ENCODE results near the gene SLC16A9.

SLC16A9 gene

GRCh38 chr10:59718257-59718656, 8.6 kb upstream of the SLC16A9 start:
- DNase-seq (ENCODE audit: low spot score): no peak

GRCh38 chr10:59713196-59713821, 3.7 kb upstream of the SLC16A9 start:
- DNase-seq (ENCODE audit: low spot score): no peak

GRCh38 chr10:59711871-59712494, 2.3 kb upstream of the SLC16A9 start:
- no peak for DNase-seq (ENCODE audit: low spot score)

- peak; percentile 71 for DNase-seq (ENCODE audit: low spot score)
Observed at GRCh38 chr10:59708816-59709394, 745 bp downstream of the SLC16A9 start.

GRCh38 chr10:59706851-59707797, 2.5 kb downstream of the SLC16A9 start:
- no peak for DNase-seq (ENCODE audit: low spot score)

GRCh38 chr10:59705931-59706330, 3.7 kb downstream of the SLC16A9 start:
- DNase-seq (ENCODE audit: low spot score): no peak

- DNase-seq (ENCODE audit: low spot score): no peak
Observed at GRCh38 chr10:59704630-59705029, 5.0 kb downstream of the SLC16A9 start.

GRCh38 chr10:59702347-59702746, 7.3 kb downstream of the SLC16A9 start:
- DNase-seq (ENCODE audit: low spot score): no peak

- DNase-seq (ENCODE audit: low spot score): peak; percentile 24
Observed at GRCh38 chr10:59700709-59701108, 8.9 kb downstream of the SLC16A9 start.

GRCh38 chr10:59698326-59698725, 11.3 kb downstream of the SLC16A9 start:
- DNase-seq (ENCODE audit: low spot score): no peak

- DNase-seq (ENCODE audit: low spot score): no peak
Observed at GRCh38 chr10:59695637-59696036, 14.0 kb downstream of the SLC16A9 start.

- no peak for DNase-seq (ENCODE audit: low spot score)
Observed at GRCh38 chr10:59694936-59695335, 14.7 kb downstream of the SLC16A9 start.

- DNase-seq (ENCODE audit: low spot score): no peak
Observed at GRCh38 chr10:59692113-59692512, 17.5 kb downstream of the SLC16A9 start.

- no peak for DNase-seq (ENCODE audit: low spot score)
Observed at GRCh38 chr10:59688921-59689351, 20.7 kb downstream of the SLC16A9 start.

GRCh38 chr10:59687657-59688056, 22.0 kb downstream of the SLC16A9 start:
- no peak for DNase-seq (ENCODE audit: low spot score)

- DNase-seq (ENCODE audit: low spot score): no peak
Observed at GRCh38 chr10:59684006-59684405, 25.6 kb downstream of the SLC16A9 start.

GRCh38 chr10:59682986-59683937, 26.4 kb downstream of the SLC16A9 start:
- no peak for DNase-seq (ENCODE audit: low spot score)

GRCh38 chr10:59680199-59680598, 29.5 kb downstream of the SLC16A9 start:
- no peak for DNase-seq (ENCODE audit: low spot score)

- no peak for DNase-seq (ENCODE audit: low spot score)
Observed at GRCh38 chr10:59678884-59679301, 30.8 kb downstream of the SLC16A9 start.

- no peak for DNase-seq (ENCODE audit: low spot score)
Observed at GRCh38 chr10:59677253-59677831, 32.3 kb downstream of the SLC16A9 start.

GRCh38 chr10:59675812-59676211, 33.8 kb downstream of the SLC16A9 start:
- DNase-seq (ENCODE audit: low spot score): no peak

Data from iPS-NIHi11 (cell line).